Activated T-helper 17 cell treated with anti-CD3 and anti-CD28 coated beads, Interleukin-2, amount 50 U/mL, for 72 hours (primary cell): ENCODE measurements around the gene ALOX5AP. TPM values are rescaled to one million over a fixed set of nuclear protein-coding genes. Genes with fewer than 3 reads are reported as not detected.

Experiments
- ATAC-seq: fragments of 150-1000 bp; cut with Tn5 transposase; replicated peaks from 2 replicates; pipeline ENCODE4 v1.10.0; 2021; ENCODE audit warnings: mild to moderate bottlenecking, moderate library complexity
- H3K27ac Mint-ChIP-seq: one replicate; pipeline ENCODE4 v1.8.0; 2022; ENCODE audit warnings: mixed read lengths
- H3K27me3 Mint-ChIP-seq: one replicate; pipeline ENCODE4 v1.8.0; 2022; ENCODE audit warnings: mixed read lengths
- H3K36me3 Mint-ChIP-seq: one replicate; pipeline ENCODE4 v1.8.0; 2022; ENCODE audit warnings: low read depth, mild to moderate bottlenecking, mixed read lengths
- H3K4me1 Mint-ChIP-seq: one replicate; pipeline ENCODE4 v1.8.0; 2022; ENCODE audit warnings: mixed read lengths
- H3K4me3 Mint-ChIP-seq: one replicate; pipeline ENCODE4 v1.8.0; 2022; ENCODE audit warnings: mild to moderate bottlenecking, mixed read lengths
- H3K9me3 Mint-ChIP-seq: one replicate; pipeline ENCODE4 v1.8.0; 2022; ENCODE audit warnings: mixed read lengths
- total RNA-seq, 2 donors: library from RNA; stranded (reverse); gene quantifications; one replicate each; pipeline ENCODE4 v1.2.3, GENCODE V29; 2022

ALOX5AP gene
- total RNA-seq, 2 donors from 2014 or later = 33.7 to 62.5 TPM

GRCh38 chr13:30724778-30725177, 10.6 kb upstream of the ALOX5AP start:
- Mint-ChIP-seq H3K4me3 (no peak overlapping the region), H3K27me3 (no peaks in the 10 kb centered on the region), H3K4me1 (no peaks in the 10 kb centered on the region), H3K36me3 (no peaks in the 10 kb centered on the region), H3K27ac (no peak overlapping the region), H3K9me3 (peaks cover 4% of the 10 kb centered on the region)
- ATAC-seq = no peak

DNA sequence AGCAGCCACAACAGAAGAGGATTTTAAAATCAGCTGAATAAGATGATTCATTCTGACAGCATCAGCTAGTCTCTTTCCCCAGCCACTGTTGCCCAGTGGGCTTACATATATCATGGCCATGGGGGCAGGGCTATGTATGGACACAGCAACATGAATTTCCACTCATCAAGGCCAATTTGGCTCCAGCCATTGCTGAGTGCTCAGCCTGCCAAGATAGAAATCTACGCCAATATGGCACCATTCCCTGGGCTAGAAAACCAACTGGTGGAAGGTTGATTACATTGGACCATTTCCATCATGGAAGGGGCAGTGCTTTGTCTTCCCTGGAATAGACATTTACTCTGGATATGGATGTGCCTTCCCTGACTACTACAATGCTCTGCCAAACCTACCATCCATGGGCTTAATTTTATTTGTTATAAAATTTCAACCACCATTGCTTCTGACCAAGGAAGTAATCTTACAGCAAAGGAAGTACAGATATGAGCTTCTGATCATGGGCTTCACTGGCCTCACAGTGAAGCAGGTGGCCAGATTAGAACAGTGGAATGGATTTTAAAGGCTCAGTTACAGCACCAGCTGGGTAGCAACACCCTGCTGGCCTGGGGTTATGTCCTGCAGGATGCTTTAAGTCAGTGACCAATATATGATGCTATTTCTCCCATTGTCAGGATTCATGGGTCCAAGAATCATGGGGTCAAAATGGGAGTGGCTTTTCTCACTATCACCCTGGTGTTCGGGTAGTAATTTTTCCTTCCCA, 9.8 kb upstream of the ALOX5AP start:
- H3K9me3 Mint-ChIP-seq = peaks cover 4% of the 10 kb centered on the region
- no peaks in the 10 kb centered on the region for H3K4me1 Mint-ChIP-seq
- H3K27ac Mint-ChIP-seq = no peak overlapping the region
- no peaks in the 10 kb centered on the region for H3K36me3 Mint-ChIP-seq
- no peak for ATAC-seq
- H3K27me3 Mint-ChIP-seq = no peaks in the 10 kb centered on the region
- no peak overlapping the region for H3K4me3 Mint-ChIP-seq

- H3K36me3 Mint-ChIP-seq = no peaks in the 10 kb centered on the region
- H3K9me3 Mint-ChIP-seq = peaks cover 4% of the 10 kb centered on the region
- H3K27ac Mint-ChIP-seq = no peak overlapping the region
- H3K4me3 Mint-ChIP-seq = no peak overlapping the region
- no peak for ATAC-seq
- H3K27me3 Mint-ChIP-seq = no peaks in the 10 kb centered on the region
- H3K4me1 Mint-ChIP-seq = no peaks in the 10 kb centered on the region
Observed at GRCh38 chr13:30726192-30726591, 9.2 kb upstream of the ALOX5AP start.

- Mint-ChIP-seq H3K36me3 (no peaks in the 10 kb centered on the region), H3K27me3 (no peaks in the 10 kb centered on the region)
- ATAC-seq = no peak
Observed at GRCh38 chr13:30727491-30728355, 7.6 kb upstream of the ALOX5AP start.

GRCh38 chr13:30729801-30730200, 5.5 kb upstream of the ALOX5AP start:
- H3K36me3 Mint-ChIP-seq = no peaks in the 10 kb centered on the region
- peaks cover 7% of the 10 kb centered on the region for H3K4me1 Mint-ChIP-seq
- no peak overlapping the region for H3K4me3 Mint-ChIP-seq
- no peak overlapping the region for H3K27ac Mint-ChIP-seq
- no peaks in the 10 kb centered on the region for H3K27me3 Mint-ChIP-seq
- peaks cover 3% of the 10 kb centered on the region for H3K9me3 Mint-ChIP-seq
- no peak for ATAC-seq

More at GRCh38 chr13:30727491-30728355, 7.6 kb upstream of the ALOX5AP start:
- H3K4me1 Mint-ChIP-seq = no peaks in the 10 kb centered on the region
- H3K9me3 Mint-ChIP-seq = peaks cover 4% of the 10 kb centered on the region
- no peak overlapping the region for H3K4me3 Mint-ChIP-seq
- H3K27ac Mint-ChIP-seq = no peak overlapping the region

DNA sequence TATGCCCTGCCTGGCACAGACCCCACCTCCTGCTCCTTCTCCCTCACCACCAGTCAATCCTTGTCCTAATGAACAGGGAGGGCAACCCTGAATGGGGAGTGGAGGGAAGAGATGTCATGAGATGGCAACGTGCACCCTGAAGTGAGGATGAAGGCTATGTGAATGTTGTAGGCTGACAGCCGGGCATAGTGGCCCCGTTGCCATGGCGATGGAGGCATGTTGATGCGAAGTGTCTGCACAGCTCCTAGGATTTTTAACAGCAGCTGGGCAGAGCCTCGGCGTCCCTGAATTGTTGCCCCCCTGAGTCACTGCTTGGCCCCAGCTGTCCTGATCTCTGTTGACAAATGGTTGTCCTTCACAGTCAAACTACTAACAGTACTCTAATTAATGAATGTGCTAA, 4.8 kb upstream of the ALOX5AP start:
- no peaks in the 10 kb centered on the region for H3K9me3 Mint-ChIP-seq
- peaks cover 14% of the 10 kb centered on the region for H3K4me1 Mint-ChIP-seq
- H3K27ac Mint-ChIP-seq = no peak overlapping the region
- H3K4me3 Mint-ChIP-seq = no peak overlapping the region
- no peaks in the 10 kb centered on the region for H3K27me3 Mint-ChIP-seq
- no peak for ATAC-seq
- no peaks in the 10 kb centered on the region for H3K36me3 Mint-ChIP-seq

DNA sequence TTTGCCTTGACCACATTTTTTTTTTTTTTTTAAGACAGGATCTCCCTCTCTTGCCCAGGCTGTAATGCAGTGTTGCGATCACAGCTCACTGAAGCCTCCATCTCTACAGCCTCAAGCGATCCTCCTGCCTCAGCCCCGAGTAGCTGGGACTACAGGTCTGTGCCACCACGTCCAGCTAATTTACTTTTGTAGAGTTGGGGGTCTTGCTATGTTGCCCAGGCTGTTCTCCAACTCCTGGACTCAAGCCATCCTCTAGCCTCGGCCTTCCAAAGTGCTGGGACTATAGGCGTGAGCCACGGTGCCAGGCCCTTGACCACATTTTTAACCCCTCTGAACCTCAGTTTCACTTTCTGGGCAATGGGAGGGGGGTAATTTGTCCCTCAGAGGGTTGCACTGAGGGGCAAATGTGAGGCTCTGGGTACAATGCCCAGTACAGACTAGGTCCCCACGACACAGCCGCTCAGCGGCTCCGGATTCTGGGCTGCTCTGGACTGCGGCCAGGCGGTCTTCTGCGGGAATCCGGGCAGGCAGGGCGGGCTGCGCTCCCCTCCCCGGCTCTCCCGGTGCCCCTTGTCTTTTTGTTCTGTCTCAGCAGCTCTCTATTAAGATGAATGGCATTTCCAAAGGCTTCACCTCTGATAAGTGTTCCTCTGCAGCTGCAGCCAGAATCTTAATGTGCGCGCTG, 3.8 kb upstream of the ALOX5AP start:
- Mint-ChIP-seq H3K27me3 (no peaks in the 10 kb centered on the region), H3K4me1 (peaks cover 18% of the 10 kb centered on the region), H3K4me3 (no peak overlapping the region), H3K36me3 (no peaks in the 10 kb centered on the region), H3K27ac (no peak overlapping the region), H3K9me3 (no peaks in the 10 kb centered on the region)
- no peak for ATAC-seq

DNA sequence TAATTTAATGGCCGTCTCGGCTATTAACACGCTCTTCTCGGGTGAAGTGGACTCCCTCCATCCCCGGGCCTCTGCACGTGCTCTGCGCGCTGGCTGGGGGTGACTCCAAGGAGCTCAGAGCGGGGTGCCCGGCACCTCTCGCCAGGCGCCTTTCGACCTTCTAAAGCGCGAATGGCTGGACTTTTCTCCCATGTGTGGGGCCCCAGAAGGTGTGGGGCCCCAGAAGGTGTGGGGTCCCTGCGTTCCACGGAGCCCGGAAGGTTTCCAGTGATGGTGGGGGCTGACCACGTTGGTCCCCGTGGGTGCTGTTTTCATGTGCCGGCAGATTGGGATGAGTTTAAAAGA, 3.3 kb upstream of the ALOX5AP start:
- no peaks in the 10 kb centered on the region for H3K27me3 Mint-ChIP-seq
- H3K27ac Mint-ChIP-seq = no peak overlapping the region
- H3K9me3 Mint-ChIP-seq = no peaks in the 10 kb centered on the region
- no peak overlapping the region for H3K4me3 Mint-ChIP-seq
- ATAC-seq = no peak
- peaks cover 23% of the 10 kb centered on the region for H3K4me1 Mint-ChIP-seq
- no peaks in the 10 kb centered on the region for H3K36me3 Mint-ChIP-seq

DNA sequence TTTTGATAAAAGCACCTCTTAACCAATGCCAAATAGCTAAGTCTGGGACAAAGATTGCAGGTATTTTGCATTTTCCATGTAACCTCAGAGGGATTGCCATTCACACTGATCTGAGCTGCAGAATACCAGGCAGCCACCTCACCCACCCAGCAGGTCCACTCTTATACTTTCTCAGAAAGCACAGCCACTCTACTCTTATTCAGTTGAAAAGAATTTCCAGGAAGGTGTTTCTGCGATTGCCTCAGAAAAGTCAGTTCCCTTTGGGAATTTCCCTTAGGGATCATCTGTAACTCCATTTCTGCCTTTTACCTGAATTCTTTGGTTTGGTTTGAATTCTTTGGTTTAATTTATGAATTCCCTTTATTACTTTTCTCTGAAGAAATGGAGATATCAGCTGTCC, 904 bp upstream of the ALOX5AP start:
- ATAC-seq = no peak
- H3K9me3 Mint-ChIP-seq = no peaks in the 10 kb centered on the region
- no peaks in the 10 kb centered on the region for H3K27me3 Mint-ChIP-seq
- H3K27ac Mint-ChIP-seq = peak overlapping the region; percentile 89
- H3K4me3 Mint-ChIP-seq = peak overlapping the region; percentile 81
- no peaks in the 10 kb centered on the region for H3K36me3 Mint-ChIP-seq
- H3K4me1 Mint-ChIP-seq = peaks cover 39% of the 10 kb centered on the region

DNA sequence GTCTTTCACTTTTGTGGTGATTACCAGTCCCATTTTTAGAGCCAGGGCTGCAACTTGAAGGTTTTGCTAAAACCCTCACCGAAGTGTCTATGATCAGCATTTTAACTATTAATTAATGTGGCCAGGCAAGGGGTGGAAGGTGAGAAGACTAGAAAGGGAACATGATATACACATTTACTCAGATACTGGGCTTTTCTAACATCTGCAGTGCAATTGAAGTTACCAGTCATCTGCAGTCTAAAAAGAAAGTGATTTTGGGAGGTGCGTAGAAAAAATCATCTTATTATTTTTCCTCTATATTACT, 481 bp downstream of the ALOX5AP start:
- Mint-ChIP-seq H3K36me3 (peaks cover 7% of the 10 kb centered on the region), H3K27ac (peak overlapping the region; percentile 89), H3K4me1 (peaks cover 51% of the 10 kb centered on the region), H3K27me3 (no peaks in the 10 kb centered on the region), H3K4me3 (peak overlapping the region; percentile 81), H3K9me3 (no peaks in the 10 kb centered on the region)
- ATAC-seq = no peak

DNA sequence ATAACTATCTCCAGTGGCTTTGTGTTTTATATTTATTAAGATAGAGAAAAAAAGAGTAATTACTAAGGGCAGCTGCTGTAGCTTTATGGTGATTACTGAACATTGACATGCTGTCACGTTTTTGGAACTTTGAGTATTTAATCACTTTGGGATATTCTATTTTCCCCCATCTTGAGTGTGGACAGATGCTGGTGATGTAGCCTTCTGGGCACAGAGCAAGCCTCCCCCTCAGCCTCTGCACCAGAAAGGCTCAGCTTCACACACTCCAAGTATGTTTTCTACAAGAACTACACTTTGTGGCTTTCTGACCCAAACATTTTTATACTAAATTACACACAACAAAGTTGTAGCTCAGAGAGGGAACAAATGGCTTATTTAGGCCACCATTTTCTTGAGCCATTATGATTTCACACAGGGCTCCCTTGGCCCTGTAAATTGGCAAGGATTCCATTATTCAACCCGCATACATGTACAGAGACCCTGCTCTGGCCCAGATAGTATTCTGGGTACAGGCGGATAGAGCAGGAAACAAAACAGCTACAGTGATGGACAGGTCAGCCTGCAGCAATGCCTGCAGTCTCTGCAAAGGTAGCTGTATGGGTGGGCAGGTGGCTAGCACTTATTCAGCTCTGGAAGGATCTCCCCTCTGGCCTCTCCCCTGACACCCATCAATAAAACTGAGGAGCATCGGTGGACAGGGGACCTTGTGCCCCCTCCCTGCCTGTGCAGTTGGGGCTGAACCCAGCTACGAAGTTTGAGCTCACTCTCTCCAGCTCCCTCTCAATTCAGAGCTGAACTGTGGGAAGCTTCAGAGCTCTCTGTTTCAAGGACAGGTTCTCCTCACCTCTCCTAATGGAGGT, 1.3 kb downstream of the ALOX5AP start:
- peak overlapping the region; percentile 81 for H3K4me3 Mint-ChIP-seq
- H3K36me3 Mint-ChIP-seq = peaks cover 7% of the 10 kb centered on the region
- ATAC-seq = no peak
- no peaks in the 10 kb centered on the region for H3K9me3 Mint-ChIP-seq
- no peaks in the 10 kb centered on the region for H3K27me3 Mint-ChIP-seq
- peaks cover 51% of the 10 kb centered on the region for H3K4me1 Mint-ChIP-seq
- H3K27ac Mint-ChIP-seq = peak overlapping the region; percentile 89

- H3K27ac Mint-ChIP-seq = peak overlapping the region; percentile 89
- no peak for ATAC-seq
- H3K36me3 Mint-ChIP-seq = peaks cover 7% of the 10 kb centered on the region
- no peaks in the 10 kb centered on the region for H3K9me3 Mint-ChIP-seq
- peaks cover 52% of the 10 kb centered on the region for H3K4me1 Mint-ChIP-seq
- peak overlapping the region; percentile 81 for H3K4me3 Mint-ChIP-seq
- H3K27me3 Mint-ChIP-seq = no peaks in the 10 kb centered on the region
Observed at GRCh38 chr13:30737511-30738337, 2.4 kb downstream of the ALOX5AP start.

DNA sequence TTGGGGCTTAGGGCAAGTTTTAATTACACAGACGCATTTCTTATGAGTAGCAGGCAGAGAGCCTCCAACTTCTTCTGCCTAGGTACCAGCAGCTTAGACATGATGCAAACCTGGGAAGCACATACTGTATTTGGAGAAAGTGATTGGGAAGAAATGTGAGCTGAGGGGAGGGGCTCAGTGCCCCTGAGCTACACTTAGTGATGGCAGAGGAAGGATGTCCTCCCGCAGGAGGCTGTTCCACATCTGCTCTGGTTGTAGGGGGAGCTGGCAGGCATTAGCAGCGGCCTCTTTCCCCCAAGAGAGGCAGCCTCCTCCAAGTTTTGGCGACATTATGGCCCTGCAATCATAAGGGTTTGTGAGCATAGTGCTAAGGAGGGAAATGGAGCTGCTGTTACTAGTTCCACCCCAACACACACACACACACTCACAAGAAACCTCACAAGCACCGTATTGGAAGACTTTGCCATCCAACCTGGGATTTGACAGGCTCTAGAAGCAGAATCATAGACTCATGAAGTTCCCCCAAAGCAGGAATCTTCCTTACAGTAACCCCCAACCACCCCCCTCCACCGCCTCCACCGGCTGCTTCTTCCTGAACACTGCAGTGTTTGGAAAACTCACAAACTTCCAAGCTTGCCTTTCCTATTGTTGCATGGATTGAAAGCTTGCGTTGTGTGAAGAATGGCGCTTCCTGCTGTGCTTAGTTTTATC, 3.3 kb downstream of the ALOX5AP start:
- Mint-ChIP-seq H3K36me3 (peaks cover 17% of the 10 kb centered on the region), H3K4me3 (peak overlapping the region; percentile 81)

More for the DNA sequence above, 3.3 kb downstream of the ALOX5AP start:
- Mint-ChIP-seq H3K4me1 (peaks cover 62% of the 10 kb centered on the region), H3K9me3 (no peaks in the 10 kb centered on the region), H3K27ac (no peak overlapping the region), H3K27me3 (no peaks in the 10 kb centered on the region)
- no peak for ATAC-seq
